Stimulated activated naive CD8-positive, alpha-beta T cell treated with anti-CD3 and anti-CD28 coated beads, Interleukin-15, Interleukin-2, amounts not matched to agents 100 ng/mL and 50 ng/mL, for 24 hours (primary cell): ENCODE results near the gene MLLT6.

Experiments
- H3K27ac Mint-ChIP-seq: one replicate; pipeline ENCODE4 v1.8.0; 2021; ENCODE audit warnings: mild to moderate bottlenecking, mixed read lengths
- H3K27me3 Mint-ChIP-seq: one replicate; pipeline ENCODE4 v1.8.0; 2021; ENCODE audit warnings: mixed read lengths
- H3K36me3 Mint-ChIP-seq: one replicate; pipeline ENCODE4 v1.8.0; 2021; ENCODE audit warnings: low read depth, mixed read lengths
- H3K4me1 Mint-ChIP-seq: one replicate; pipeline ENCODE4 v1.8.0; 2021; ENCODE audit warnings: low read depth, mixed read lengths
- H3K4me3 Mint-ChIP-seq: one replicate; pipeline ENCODE4 v1.8.0; 2021; ENCODE audit warnings: mild to moderate bottlenecking, mixed read lengths
- H3K9me3 Mint-ChIP-seq: one replicate; pipeline ENCODE4 v1.8.0; 2021; ENCODE audit warnings: mixed read lengths

MLLT6 gene

DNA sequence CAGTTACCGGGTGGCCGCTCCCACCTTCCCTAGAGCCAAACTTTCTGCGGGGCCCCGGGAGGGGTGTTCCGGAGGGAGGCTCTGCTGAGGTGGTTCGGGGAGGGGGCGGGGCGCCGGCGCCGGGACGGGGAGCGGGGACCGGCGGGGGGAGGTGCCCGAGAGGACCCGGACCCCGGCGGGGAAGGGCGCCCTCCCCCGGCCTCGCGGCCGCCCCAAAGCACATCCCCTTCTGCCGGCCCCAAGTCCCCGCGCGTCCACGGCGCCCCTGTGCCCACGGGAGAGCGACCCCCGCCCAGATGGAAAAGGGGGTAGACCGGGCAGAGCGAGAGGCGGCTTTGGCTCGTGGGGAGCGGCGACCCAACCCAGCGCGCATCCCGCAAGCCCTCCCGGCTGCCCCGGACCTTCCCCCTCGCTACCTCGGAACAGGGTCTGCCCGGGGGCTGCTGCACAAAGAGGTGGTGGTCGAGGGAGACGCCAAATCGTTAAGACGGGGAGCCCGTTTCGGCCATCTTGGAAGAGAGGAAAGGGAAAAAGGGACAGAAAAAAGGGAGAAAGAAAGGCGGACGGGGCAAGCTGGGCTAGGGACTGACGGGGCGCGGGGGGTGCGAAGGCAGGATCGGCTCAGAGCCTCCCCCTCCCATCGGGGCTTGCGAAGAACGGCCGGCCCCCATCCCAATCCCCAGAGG is 42.5 kb downstream of the MLLT6 start:
- no peaks in the 10 kb centered on the region for H3K9me3 Mint-ChIP-seq
- no peak overlapping the region for H3K27ac Mint-ChIP-seq
- peaks cover 2% of the 10 kb centered on the region for H3K36me3 Mint-ChIP-seq
- peaks cover 44% of the 10 kb centered on the region for H3K27me3 Mint-ChIP-seq
- peak overlapping the region; percentile 67 for H3K4me3 Mint-ChIP-seq
- peaks cover 44% of the 10 kb centered on the region for H3K4me1 Mint-ChIP-seq

DNA sequence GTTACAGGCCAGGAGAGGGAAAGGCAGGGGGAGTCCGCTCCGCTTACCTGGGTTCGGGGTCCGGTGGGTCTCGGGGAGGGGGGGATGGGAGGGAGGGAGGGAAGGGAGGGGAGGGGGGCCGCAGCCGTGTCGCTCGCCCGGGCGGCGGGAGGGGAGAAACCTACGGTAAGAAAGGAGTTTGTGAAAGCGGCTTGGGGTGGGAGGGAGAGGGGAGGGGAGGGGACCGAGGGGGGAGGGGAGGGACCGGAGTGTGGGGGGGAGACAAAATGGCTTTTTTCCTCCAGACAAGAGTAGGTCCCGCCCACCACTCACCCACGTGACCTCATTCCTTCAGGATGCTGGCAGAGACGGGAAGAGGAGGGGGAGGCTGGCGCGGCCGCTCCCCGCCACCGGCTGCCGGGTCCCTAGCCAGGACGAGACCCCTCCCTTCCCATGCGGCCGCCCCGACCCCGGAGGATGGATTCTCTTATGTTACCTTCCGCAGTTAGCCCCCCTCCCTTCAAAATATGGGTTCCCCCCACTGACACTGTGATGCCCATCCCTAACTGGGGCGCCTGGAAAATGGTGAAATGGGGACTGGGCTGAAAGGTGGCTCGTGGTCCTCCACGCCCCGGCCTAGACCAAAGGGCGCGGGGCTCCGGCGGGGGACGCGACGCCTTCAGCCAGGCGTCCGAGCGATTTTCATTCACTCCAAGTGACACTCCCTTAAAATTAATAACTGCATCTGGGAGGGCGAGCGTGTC is 43.2 kb downstream of the MLLT6 start, which contains the start of gene PCGF2:
PCGF2 (minus strand) TSS at position 188 of the 743 bp plus-strand sequence. CDS start 7,934 bp downstream, outside the sequence.
- peaks cover 47% of the 10 kb centered on the region for H3K4me1 Mint-ChIP-seq
- peaks cover 44% of the 10 kb centered on the region for H3K27me3 Mint-ChIP-seq
- H3K4me3 Mint-ChIP-seq = peak within 1 kb of the TSS; percentile 69
- no peak within 1 kb of the TSS for H3K27ac Mint-ChIP-seq
- H3K9me3 Mint-ChIP-seq = no peaks in the 10 kb centered on the region
- peaks cover 4% of the 10 kb centered on the region for H3K36me3 Mint-ChIP-seq

DNA sequence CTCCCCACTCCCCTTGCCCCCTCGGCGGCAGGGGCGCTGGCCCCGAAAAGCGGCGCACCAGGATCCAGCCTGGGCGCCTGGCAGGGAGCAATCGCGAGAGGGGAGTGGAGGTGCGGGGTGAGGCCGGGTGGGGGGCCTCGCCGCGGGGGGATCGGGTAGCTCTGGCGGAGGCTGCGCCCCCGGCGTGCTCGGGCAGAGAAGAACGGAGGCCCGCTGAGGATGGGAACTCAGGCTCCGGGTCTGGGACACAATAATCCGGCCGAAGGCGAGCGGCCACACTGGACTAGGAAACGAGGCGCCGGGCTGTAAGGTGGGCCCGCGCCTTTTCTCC is 43.8 kb downstream of the MLLT6 start:
- Mint-ChIP-seq H3K4me3 (peak overlapping the region; percentile 69), H3K27me3 (peaks cover 44% of the 10 kb centered on the region), H3K36me3 (peaks cover 8% of the 10 kb centered on the region), H3K27ac (no peak overlapping the region), H3K9me3 (no peaks in the 10 kb centered on the region), H3K4me1 (peaks cover 51% of the 10 kb centered on the region)

DNA sequence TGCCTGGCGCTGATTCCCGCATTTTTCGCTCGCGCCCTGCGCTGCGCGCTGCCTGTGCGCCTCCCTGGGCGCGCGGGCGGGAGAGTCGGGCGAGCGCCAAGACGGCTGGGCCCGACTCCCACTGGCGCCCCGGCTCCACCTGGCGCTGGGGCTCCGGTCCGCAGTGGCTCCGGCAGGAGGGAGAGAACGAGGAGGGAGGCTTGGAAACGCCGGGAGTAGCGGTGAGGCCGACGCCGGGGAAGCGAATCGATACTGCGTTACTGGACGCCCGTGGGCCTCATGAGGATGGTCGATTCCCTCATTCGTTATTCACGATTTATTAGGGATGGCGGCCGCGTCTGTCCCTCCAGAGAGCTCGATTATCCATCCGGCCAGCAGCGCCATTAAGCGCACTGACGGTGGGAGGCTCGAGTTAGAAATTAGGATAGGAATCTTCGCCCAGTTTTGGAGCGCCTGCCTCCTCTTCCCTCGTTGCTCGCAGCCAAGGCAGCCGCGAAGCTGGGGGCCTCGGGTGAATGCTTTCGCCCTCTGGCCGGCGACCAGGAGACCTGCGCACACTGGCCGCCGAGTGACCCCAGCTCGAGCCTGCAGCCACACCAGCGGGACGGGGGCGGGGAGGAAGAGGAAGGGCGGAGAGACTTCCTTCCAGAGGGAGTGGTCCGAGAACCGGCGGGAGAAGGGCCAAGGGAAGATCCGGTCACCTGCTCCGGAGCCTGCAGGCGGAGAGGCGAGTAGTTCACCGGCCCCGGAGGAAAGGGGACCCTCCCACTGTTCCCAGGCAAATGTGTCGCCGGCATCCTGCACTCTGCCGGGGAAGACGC is 44.4 kb downstream of the MLLT6 start:
- H3K4me1 Mint-ChIP-seq = peaks cover 56% of the 10 kb centered on the region
- no peak overlapping the region for H3K27ac Mint-ChIP-seq

DNA sequence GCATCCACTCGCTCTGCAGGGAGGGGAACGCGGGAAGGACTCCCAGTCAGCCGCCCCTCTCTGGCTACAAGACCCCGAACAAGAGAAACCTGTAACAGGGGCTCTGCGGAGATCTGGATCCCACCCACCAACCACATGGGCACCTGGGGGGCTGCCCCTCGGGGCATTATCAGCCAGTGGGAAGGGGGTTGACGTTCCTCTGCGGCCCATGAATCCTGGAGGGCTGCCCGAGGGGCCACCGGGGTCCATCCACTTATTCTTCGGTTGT is 44.9 kb downstream of the MLLT6 start:
- Mint-ChIP-seq H3K27ac (no peak overlapping the region), H3K4me1 (peaks cover 60% of the 10 kb centered on the region), H3K4me3 (peak overlapping the region; percentile 69), H3K9me3 (no peaks in the 10 kb centered on the region), H3K27me3 (peaks cover 40% of the 10 kb centered on the region), H3K36me3 (peaks cover 15% of the 10 kb centered on the region)

More for the DNA sequence above, 44.4 kb downstream of the MLLT6 start:
- Mint-ChIP-seq H3K36me3 (peaks cover 11% of the 10 kb centered on the region), H3K9me3 (no peaks in the 10 kb centered on the region), H3K4me3 (peak overlapping the region; percentile 69), H3K27me3 (peaks cover 44% of the 10 kb centered on the region)

DNA sequence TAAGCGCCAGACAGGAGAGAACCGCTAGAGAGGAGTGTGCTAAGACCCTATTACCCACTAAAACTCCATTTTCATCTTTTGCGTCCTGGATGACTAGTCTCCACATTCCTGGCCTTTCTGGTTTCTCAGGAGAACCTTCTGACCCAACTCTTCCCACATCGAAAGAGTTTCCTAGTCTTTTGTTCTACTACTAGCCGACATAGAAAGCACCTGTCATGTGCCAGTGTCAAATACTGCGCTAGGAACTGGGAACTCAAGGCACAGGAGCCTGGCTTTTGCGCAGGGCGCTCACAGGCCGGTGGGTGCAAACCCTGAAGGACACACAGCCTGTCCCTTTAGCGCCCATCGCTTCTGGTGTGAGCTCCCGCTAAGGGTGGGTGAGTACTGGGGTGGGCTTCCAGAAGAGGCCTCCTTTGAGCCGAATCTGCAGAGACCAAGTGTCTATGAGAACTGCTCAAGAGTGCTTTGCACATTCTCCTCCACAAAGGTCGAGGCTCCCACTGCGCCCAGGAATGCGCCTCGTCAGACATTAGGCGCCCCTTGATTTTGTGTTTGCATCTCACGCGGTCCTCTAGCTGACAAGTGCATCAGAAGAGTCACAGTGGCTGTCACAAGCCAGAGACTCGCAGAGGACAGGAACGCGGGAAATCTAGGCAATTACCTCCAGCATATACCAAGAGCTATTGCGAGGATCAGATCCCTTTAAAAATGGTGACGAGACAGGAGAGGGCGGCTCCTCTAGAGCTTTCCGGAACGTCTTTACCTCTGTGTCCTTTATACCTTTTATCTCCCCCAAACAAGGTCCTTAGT is 45.4 kb downstream of the MLLT6 start:
- peak overlapping the region; percentile 98 for H3K4me3 Mint-ChIP-seq
- H3K36me3 Mint-ChIP-seq = peaks cover 16% of the 10 kb centered on the region
- peaks cover 60% of the 10 kb centered on the region for H3K4me1 Mint-ChIP-seq
- no peak overlapping the region for H3K27ac Mint-ChIP-seq
- H3K27me3 Mint-ChIP-seq = peaks cover 40% of the 10 kb centered on the region
- no peaks in the 10 kb centered on the region for H3K9me3 Mint-ChIP-seq

DNA sequence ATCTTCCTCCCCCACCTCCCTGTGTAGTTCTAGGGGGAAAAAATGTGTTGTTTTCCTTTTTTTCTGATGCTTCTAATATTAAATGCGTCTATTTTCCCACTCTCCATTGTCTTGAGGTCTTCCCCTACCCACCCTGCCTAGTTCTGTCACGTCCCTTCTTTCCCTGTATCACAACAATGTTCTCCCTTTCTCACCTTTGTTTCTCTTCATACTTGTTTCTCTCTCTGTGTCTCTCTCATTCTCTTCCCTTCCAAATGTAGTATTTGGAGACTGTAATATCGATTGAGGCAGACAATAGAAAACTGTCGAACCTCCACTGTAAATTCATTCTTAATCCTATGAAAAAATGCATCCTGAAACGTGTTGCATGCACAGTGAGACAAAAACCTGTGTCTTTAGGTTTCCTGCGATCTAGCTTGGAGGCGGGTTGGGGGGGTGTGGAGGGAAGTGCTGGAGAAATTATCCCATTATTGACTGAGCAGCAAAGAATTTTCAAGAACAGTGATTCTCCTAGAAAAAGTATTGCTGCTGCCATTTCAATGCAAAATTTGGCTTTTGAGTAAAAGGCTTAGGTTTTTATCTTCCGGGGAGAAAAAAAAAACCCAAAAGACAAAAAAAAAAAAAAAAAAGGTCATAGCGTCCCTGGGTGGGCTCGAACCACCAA is 46.2 kb downstream of the MLLT6 start:
- Mint-ChIP-seq H3K4me1 (peaks cover 60% of the 10 kb centered on the region), H3K4me3 (peak overlapping the region; percentile 98), H3K9me3 (no peaks in the 10 kb centered on the region), H3K27ac (peak overlapping the region; percentile 99), H3K36me3 (peaks cover 23% of the 10 kb centered on the region), H3K27me3 (peaks cover 32% of the 10 kb centered on the region)

DNA sequence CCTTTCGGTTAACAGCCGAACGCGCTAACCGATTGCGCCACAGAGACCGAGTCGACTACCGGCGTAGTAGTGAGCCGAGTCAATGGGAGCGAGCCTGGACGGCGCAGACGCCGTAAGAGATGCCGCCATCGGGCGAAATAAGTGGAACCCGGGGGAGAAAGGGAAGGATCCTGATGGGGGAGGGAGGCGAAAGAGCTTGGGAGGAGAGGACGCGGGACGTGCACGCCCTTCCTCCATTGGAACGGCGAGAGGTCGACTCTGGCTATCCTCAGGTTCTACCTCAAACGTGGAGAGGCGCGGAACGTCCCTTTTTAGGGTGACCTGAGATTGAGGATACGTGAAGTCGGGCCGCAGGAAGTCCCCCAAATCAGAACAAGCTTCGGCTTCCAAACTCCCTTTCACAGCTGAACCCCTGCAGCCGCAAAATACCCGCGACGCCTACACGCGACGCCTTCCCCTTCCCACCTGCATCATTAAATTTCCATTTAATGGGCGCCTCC is 46.8 kb downstream of the MLLT6 start:
- H3K4me3 Mint-ChIP-seq = peak overlapping the region; percentile 98
- H3K9me3 Mint-ChIP-seq = no peaks in the 10 kb centered on the region
- H3K27ac Mint-ChIP-seq = peak overlapping the region; percentile 99
- H3K36me3 Mint-ChIP-seq = peaks cover 27% of the 10 kb centered on the region
- peaks cover 26% of the 10 kb centered on the region for H3K27me3 Mint-ChIP-seq
- peaks cover 54% of the 10 kb centered on the region for H3K4me1 Mint-ChIP-seq

DNA sequence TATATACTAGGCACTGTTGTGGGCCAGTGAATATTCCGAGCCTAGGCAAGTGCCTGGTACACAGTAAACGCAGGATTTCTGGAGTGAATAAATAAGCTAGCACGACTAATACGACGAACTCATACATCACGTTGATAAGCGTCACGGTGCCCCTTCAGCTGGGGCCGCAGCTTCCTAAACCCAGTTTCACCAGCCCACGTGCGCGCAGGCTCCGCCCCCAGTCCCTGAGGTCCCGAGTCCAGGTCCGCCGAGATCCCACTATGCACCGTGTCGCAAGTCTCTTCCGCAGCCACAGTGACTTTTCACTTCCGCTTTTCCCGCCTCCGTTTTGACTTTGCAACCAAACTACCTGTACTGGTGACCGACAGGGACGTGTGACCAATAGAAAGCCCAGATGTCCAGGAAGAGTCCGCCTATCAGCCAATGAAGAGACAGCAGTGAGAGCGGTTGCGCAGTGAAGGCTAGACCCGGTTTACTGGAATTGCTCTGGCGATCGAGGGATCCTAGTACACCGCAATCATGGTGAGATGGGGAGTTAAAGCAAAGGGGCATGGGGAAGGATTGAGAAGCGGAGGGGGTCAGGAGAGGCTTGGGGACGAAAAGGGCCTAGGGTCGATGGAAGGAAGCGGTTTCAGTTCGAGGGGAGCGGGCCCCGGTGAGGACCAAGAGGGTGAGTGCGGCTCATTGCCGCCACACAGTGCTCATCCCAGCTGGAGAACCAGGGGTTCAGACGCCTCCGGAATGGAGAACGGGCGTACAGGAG is 47.4 kb downstream of the MLLT6 start, which contains the start of gene PSMB3:
PSMB3 (plus strand) TSS at position 434 of the 763 bp plus-strand sequence; CDS start at position 520, 86 bp downstream.
- Mint-ChIP-seq H3K4me1 (peaks cover 53% of the 10 kb centered on the region), H3K36me3 (peaks cover 27% of the 10 kb centered on the region), H3K4me3 (peak within 1 kb of the TSS; percentile 98), H3K27ac (peak within 1 kb of the TSS; percentile 99), H3K27me3 (peaks cover 25% of the 10 kb centered on the region), H3K9me3 (no peaks in the 10 kb centered on the region)

DNA sequence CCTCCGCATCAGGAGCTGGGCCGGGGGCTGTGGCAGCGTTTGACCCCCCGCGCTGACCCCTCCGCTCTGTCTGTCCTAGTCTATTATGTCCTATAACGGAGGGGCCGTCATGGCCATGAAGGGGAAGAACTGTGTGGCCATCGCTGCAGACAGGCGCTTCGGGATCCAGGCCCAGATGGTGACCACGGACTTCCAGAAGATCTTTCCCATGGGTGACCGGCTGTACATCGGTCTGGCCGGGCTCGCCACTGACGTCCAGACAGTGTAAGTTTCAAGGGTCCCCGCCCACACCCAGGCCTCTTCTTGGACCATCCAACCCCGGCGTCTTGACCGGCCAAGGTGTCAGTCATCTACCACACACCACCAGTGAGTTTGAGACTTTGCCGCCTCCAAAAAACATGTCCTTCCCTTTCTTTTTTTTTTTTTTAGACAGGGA is 48.0 kb downstream of the MLLT6 start:
- Mint-ChIP-seq H3K36me3 (peaks cover 30% of the 10 kb centered on the region), H3K27ac (peak overlapping the region; percentile 99), H3K4me1 (peaks cover 53% of the 10 kb centered on the region), H3K4me3 (peak overlapping the region; percentile 98), H3K9me3 (no peaks in the 10 kb centered on the region), H3K27me3 (peaks cover 25% of the 10 kb centered on the region)

DNA sequence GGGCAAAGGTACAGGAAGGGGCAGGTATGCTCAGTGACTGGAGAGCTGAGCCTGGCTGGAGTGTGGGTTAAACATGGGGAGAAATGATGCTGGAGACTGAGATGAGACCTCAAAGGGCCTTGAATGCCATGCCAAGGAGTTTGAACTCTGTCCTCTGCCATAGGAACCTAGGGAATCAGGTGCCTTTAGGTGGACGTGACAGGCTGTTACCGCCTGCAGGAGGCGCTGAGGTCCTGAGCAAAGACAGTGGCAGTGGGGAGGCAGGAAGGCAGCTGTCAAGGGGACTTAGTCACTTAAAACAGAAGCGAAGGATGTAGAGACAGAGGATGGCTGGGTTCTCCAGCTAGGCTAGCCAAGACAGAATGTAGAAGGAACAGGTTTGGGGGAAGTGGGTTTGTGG is 56.5 kb downstream of the MLLT6 start:
- peak overlapping the region; percentile 62 for H3K27ac Mint-ChIP-seq
- H3K36me3 Mint-ChIP-seq = peaks cover 71% of the 10 kb centered on the region
- no peaks in the 10 kb centered on the region for H3K27me3 Mint-ChIP-seq
- H3K9me3 Mint-ChIP-seq = no peaks in the 10 kb centered on the region
- no peak overlapping the region for H3K4me3 Mint-ChIP-seq
- peaks cover 3% of the 10 kb centered on the region for H3K4me1 Mint-ChIP-seq

DNA sequence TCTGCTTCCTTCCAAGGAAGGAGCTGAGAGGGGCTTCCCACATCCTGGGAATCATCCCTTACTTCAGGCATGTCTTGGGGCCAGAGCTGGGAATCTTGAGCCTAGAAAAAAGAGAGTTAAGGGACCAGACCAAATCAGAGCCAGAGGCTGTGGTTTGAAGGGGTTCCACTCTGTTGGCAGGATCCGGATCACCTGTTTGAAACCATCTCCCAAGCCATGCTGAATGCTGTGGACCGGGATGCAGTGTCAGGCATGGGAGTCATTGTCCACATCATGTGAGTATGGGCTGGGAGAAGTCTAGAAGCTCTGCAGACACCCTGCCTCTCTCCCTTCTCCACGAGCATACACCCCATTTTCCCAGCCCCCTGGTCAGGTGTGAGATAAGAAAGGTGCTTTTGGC is 57.2 kb downstream of the MLLT6 start:
- Mint-ChIP-seq H3K4me3 (no peak overlapping the region), H3K4me1 (peaks cover 3% of the 10 kb centered on the region), H3K9me3 (no peaks in the 10 kb centered on the region), H3K36me3 (peaks cover 77% of the 10 kb centered on the region), H3K27me3 (no peaks in the 10 kb centered on the region), H3K27ac (no peak overlapping the region)

DNA sequence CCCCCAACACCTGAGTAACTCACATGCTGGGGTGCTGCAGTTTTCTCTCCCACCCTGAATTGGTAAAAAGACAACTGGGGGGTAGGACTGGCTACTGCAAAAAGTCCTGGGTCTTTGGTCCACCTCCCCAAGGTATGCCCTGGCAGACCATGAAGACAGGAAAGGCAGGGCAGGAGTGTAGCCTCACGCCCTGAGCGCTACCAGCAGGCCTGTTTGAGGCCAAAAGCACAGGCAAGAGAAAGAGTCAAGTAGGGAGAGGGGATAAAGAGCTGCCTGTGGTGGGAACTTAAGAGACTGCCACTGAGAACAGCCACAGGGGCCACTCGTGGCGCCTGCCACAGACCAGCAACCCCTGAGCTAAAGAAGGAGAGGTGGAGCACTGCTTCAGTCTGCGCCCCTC is 61.3 kb downstream of the MLLT6 start:
- Mint-ChIP-seq H3K4me3 (no peak overlapping the region), H3K4me1 (no peaks in the 10 kb centered on the region), H3K36me3 (peaks cover 80% of the 10 kb centered on the region), H3K27me3 (no peaks in the 10 kb centered on the region), H3K9me3 (no peaks in the 10 kb centered on the region), H3K27ac (no peak overlapping the region)
